Activated naive CD4-positive, alpha-beta T cell treated with anti-CD3 and anti-CD28 coated beads, Interleukin-2, amount 50 U/mL, for 16 hours (primary cell): ENCODE data around the gene TMEM25.
"Not testable (repeated sequence)": the region's sequence is repeated elsewhere in the genome, so short reads cannot be mapped to it uniquely, and the experiment has no call there.

Experiments used
- DNase-seq: peaks from one replicate; pipeline ENCODE4 v3.0.0-alpha.2; 2020

The TMEM25 gene

DNA sequence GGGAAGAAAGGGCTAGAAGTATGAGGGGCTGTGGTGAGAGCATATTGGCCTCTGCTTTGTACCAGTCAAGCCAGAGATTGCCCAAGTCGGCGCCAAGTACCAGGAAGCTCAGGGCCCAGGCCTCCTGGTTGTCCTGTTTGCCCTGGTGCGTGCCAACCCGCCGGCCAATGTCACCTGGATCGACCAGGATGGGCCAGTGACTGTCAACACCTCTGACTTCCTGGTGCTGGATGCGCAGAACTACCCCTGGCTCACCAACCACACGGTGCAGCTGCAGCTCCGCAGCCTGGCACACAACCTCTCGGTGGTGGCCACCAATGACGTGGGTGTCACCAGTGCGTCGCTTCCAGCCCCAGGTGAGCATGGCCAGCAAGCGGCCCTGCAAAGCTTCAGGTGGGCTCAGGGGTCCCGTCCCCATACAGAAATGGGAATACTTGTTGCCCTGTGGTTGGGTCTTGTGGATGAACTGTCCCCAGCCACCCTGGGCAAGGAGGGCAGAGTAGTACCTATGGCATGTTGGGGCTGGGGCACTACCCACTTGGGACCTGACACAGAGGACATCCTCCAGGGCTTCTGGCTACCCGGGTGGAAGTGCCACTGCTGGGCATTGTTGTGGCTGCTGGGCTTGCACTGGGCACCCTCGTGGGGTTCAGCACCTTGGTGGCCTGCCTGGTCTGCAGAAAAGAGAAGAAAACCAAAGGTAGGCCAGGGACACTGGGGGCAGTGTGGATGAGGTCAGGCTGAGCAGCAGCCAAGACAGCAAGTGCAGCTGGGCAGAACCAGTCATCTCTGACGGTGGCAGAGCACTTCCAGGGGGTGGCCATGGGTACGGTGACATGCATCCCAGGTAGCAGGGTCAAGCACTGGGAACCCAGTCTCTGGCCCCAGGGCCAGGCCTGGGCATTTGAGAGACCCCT is 2.1 kb downstream of the TMEM25 start:
- DNase-seq: no peak

DNA sequence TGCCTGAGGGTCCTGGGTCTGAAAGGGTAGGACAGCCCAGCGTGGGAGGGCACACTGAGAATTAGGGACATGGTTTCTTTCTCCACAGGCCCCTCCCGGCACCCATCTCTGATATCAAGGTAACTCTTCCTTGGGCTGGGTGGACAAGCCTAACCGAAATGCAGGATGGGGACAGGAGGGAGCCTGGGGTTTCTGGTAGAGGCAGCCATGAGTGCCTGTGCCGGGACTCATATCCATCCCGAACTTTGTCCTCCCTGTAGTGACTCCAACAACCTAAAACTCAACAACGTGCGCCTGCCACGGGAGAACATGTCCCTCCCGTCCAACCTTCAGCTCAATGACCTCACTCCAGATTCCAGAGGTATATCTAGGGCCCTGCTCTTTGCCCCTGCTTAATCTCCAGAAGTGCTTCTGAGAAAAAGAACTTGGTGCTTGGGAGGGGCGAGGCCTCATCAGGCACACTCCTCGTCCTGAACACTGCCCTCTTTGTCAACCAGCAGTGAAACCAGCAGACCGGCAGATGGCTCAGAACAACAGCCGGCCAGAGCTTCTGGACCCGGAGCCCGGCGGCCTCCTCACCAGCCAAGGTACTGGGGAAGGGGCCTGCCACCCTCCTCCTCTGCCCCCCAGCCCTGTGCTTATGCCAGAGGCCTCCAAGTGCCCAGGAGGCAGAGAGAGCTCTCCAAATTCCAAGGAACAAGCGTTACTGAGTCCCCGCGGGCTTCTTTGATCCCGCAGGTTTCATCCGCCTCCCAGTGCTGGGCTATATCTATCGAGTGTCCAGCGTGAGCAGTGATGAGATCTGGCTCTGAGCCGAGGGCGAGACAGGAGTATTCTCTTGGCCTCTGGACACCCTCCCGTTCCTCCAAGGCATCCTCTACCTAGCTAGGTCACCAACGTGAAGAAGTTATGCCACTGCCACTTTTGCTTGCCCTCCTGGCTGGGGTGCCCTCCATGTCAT is 3.1 kb downstream of the TMEM25 start:
- no peak for DNase-seq

DNA sequence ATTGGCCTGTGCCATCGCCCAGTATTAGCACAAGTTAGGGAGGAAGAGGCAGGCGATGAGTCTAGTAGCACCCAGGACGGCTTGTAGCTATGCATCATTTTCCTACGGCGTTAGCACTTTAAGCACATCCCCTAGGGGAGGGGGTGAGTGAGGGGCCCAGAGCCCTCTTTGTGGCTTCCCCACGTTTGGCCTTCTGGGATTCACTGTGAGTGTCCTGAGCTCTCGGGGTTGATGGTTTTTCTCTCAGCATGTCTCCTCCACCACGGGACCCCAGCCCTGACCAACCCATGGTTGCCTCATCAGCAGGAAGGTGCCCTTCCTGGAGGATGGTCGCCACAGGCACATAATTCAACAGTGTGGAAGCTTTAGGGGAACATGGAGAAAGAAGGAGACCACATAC is 4.3 kb downstream of the TMEM25 start:
- DNase-seq: no peak

DNA sequence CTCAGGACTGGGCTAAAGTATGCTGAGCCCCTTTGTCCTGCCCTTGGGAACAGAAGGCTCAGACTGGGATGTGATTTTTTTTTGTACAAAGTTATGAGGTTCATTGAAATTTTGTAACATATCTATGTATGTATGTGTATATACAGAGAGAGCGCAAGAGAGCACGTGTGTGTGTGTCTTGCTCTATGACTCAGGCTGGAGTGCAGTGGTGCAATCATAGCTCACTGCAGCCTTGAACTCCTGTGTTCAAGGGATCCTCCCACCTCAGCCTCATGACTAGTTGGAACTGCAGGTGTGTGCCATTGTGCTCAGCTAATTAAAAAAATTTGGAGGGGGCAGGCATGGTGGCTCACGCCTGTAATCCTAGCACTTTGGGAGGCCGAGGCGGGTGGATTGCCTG is 5.7 kb downstream of the TMEM25 start:
- no peak for DNase-seq

DNA sequence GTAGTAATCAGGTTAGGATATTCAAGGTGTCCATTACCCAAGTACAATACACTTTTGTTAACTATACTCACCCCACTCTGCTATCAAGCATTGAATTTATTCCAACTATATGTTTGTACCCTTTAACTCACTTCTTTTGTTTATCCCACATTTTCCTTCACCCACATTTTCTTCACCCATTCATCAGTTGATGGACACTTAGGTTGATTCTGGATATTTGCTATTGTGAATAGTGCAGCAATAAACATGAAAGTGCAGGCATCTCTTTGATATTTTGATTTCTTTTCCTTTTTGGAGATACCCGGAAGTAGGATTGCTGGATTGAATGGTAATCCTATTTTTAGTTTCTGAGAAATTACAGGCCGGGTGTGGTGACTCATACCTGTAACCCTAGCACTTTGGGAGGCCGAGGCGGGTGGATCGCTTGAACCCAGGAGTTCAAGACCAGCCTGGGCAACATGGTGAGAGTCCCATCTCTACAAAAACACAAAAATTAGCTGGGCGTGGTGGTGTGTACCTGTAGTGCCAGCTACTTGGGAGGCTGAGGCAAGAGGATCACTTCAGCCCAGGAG is 6.5 kb downstream of the TMEM25 start:
- DNase-seq: no peak

DNA sequence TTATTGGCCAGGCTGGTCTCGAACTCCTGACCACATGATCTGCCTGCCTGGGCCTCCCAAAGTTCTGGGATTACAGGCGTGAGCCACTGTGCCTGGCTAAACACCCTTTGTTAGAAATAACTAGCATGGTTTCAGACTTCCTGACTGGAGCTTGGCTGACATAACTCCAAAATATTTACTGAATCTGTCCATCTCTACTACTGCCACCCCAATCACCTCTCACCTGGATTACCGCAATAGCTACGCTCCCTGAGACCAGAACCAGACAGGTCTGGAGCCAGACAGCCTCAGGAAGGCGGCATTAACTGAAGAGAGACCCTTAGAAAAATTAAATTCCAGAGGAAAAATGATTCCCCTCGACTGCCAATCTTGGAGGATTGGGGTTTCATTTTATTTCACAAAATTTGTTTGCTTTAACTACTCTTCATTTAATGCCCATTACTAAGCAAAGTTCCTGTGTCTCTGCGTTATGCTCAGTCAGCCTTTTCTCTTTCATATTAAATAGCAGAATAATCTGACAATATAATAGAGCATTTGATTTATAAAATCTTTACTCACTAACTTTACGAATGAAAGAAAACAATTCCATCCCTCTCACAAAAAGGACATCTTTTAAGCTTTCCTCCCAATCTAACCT is 13.1 kb downstream of the TMEM25 start:
- no peak for DNase-seq

DNA sequence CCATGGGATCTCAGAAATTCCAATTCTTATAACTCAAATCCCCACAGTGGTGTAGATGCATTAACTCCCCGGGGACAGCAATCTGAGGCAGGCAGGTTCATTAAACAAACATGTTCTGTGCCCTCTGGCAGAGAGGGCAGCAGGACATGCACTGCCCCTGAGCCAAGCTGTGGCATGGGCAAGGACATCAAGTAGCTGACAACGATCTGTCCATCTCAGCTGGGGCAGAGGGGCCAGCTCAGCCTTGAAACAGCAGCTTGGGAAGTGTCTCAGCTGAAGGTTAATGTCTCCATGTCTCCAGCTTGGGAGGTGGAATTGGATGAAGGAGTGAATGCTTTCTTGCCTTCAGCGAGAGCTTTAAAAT is 13.6 kb downstream of the TMEM25 start:
- DNase-seq: no peak

DNA sequence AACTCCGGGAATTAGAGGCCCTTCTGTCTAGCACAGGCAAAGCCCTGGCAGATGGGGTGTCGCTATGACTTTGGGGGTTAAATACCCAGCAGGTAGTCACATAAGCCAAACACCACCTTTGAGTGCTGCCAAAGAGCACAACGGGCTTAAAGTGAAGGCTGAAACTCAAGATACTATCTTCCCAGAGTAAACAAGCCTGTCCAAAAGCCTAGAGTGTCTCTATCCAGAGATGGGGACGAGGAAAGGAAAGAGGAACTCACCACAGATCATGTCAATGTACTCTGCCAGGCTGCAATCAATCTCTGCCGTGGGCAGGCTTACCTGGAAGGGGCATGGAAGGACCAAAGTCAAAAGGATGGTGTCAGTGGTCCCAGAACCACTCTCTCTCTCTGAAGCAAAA is 14.5 kb downstream of the TMEM25 start:
- no peak for DNase-seq

DNA sequence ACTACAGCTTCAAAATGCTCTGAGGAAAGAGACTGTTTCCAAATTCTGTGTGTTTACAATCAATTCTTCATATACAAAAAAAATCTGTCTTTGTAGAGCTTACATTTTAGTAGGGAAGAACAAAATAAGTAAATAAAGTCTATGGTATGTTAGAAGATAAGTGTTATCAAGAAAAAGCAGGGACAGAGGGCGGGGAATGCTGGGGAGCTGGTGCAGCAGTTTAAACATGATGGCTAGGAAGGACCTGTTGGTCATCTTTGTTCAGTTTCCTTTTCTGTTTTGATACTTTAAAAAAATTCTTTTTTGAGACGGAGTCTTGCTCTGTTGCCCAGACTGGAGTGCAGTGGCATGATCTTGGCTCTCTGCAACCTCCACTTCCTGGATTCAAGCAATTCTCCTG is 16.1 kb downstream of the TMEM25 start:
- DNase-seq: no peak

DNA sequence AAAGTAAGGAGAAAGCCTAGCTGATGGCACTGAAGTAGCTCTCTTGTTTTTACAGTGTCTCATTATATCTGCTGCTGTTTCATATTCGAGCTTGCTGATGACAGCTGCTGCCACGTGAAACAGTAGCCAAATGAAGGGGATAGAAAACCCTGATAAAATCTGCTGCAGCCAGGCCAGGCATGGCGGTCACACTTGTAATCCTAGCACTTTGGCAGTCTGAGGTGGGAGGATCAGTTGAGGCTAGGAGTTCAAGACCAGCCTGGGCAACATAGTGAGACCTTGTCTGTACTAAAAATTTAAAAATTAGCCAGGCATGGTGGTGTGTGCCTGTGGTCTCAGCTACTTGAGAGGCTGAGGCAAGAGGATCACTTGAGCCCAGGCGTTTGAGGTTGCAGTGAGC is 21.3 kb downstream of the TMEM25 start:
- DNase-seq: no peak

DNA sequence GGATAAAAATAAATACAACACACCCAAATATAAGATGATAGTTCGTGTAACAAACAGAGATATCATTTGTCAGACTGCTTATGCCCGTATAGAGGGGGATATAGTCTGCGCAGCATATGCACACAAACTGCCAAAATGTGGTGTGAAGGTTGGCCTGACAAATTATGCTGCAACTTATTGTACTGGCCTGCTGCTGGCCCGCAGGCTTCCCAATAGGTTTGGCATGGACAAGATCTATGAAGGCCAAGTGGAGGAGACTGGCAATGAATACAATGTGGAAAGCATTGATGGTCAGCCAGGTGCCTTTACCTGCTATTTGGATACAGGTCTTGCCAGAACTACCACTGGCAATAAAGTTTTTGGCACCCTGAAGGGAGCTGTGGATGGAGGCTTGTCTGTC is 29.8 kb downstream of the TMEM25 start:
- DNase-seq: no peak

DNA sequence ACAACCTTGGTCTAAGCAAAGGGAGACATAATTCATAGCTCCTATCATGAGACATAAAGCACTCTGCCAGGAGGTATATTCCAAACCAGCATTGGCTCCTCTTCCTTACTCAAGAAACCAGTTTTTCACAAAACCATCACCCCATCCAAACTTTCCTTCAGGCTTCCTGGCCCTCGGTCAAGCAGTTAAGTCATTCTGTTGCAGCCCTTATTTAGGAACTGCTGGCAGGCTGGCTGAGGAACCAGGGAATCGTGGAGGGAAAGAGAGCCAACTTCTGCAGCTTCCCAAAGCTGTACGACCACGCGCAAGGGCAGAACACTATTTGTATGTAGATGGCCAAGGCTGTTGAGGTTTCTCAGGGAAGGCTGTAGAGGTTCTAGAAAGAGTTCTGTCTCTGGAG is 34.1 kb downstream of the TMEM25 start:
- no peak for DNase-seq

DNA sequence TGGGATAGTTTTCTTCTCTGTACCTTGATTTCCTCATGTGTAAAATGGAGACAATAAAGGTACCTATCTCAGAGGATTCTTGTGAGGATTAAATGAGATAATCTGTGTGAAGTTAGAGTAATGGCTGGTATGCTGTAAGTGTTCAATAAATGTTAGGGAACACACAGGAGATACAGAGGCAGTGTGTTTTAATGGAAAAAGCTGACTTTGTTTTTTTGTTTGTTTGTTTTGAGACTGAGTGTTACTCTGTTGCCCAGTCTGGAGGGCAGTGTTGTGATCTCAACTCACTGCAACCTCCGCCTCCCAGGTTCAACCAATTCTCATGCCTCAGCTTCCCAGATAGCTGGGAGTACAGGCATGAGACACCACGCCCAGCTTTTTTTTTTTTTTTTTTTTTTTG is 38.7 kb downstream of the TMEM25 start:
- DNase-seq: no peak

DNA sequence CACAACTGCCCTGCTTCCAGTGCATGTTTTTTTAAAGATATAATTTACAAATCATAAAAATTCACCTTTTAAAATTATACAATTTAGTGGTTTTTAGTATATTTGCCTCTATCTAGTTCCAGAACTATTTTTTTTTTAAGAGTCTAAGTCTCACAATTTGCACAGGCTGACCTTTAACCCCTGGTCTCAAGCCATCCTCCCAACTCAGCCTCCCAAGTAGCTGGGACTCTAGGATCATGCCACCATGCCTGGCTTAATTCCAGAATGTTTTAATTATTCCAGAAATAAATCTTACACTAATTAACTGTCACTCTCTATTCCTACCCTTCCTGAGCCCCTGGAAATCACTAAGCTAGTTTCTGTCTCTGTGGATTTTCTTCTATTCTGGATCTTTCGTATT is 39.8 kb downstream of the TMEM25 start:
- no peak for DNase-seq

DNA sequence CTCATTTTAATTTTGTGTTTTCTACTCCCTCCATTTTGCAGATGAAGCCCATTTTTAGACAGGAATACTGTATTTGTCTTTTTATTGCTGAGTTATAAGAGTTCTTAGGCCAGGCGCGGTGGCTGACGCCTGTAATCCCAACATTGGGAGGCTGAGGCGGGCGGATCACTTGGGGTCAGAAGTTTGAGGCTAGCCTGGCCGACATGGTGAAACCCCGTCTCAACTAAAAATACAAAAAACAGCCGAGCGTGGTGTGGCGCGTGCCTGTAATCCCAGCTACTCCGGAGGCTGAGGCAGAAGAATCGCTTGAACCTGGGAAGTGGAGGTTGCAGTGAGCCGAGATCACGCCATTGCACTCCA is 40.7 kb downstream of the TMEM25 start:
- peak; percentile 15 for DNase-seq

DNA sequence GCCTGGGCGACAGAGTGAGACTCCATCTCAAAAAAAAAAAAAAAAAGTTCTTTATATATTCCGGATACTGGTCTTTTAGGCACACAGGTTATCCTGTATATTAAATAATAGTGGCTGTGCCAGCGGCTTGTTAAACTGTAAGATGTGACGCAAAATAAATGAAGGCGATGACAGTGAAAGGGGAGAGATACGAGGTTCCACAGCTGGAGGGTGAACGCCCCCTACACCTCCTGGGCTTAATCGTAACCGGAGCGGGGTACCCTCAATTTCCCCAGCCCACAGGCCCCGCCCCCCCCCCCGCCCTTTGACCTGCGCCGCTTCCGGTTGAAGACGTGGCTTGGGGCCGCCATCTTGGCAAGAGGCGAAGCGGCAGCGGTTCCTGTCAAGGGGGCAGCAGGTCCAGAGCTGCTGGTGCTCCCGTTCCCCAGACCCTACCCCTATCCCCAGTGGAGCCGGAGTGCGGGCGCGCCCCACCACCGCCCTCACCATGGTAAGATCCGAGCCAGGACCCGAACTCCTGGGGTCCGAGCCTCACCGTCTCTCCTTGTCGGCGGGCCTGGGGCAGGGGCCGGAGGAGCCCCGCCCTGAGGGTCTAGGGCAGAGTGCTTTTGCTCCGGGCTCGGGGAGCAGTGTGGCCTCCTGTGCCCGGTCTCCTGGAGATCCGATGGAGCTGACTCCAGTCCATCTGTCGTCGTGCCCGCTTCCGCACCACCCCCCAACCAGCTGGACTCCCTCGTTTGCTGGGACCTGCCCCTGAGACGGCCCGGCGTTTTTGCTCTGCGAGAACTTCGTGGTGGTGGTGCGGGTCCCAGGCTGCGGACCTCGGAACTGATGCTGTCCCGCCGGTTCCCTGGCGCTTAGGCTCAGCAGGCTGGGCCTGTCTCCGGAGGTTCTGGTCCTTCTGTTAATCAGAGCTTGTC is 41.3 kb downstream of the TMEM25 start, which contains the start of gene ARCN1:
ARCN1 (plus strand) TSS at position 349 of the 920 bp plus-strand sequence; CDS start at position 488, 139 bp downstream.
- peak; percentile 79 for DNase-seq

DNA sequence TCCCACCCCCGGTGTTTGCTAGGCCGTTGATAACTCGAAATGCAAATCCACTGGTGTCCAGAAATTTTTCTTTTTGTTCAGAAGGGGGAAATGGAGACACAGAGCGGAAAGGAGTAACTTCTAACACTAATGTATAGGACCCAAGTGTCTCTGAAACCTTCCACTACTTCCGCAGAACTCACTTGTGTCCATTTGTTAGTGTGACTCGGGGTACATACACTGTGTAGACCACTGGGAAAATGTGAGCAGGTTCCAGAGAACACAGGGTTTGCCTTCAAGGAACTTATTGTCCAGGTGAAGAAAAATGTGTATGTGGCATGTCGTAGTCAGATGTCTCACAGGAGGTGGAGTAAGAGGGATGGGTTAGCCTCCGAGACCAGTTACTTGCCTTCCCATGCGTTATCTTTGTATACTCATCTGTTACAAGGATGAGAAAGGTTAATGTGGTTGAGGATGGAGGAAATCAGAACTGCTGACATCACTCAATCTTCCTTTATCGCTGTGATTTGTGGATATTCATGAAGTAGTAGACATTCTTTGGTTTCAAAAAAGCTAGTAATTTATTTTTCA is 42.1 kb downstream of the TMEM25 start:
- DNase-seq: no peak

DNA sequence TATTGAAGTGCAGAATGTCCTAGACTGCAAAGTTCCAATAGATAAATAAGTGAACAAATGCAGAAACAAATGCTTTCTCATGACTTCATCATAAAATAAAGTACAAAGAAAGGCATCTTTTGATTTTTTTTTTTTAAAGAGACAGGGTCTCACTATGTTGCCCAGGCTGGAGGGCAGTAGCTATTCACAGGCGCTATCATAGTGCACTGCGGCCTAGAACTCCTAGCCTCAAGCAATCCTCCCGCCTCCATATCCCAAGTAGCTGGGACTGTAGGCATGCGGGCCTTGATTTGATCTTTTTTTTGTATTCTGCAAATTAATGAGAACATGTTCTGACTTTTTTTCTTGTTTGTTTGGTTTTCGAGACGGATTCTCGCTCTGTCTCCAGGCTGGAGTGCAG is 43.6 kb downstream of the TMEM25 start:
- no peak for DNase-seq

DNA sequence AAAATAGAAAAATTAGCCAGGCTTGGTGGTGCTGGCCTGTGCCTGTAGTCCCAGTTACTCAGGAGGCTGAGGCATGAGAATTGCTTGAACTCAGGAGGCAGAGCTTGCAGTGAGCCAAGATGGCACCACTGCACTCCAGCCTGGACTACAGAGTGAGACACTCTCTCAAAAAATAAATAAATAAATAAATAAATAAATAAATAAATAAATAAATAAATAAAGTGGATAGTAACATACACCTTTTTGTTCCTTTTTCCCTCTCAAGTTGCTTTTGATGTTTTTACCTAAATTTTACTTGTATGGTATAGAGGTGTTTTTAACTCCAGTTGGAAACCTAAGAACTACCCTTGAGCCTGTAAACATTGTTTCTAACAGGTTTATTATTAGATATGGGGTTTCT is 47.0 kb downstream of the TMEM25 start:
- not testable (repeated sequence) for DNase-seq

DNA sequence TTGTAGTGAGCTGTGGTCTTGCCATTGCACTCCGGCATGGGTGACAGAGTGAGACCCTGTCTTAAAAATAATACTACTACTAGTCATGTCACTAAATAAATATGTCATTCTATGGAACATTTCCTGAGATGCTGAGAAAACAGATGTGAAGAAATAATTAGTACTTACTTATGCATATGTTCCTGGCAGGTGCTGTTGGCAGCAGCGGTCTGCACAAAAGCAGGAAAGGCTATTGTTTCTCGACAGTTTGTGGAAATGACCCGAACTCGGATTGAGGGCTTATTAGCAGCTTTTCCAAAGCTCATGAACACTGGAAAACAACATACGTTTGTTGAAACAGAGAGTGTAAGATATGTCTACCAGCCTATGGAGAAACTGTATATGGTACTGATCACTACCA is 50.1 kb downstream of the TMEM25 start:
- no peak for DNase-seq
